Dedifferentiated amniotic fluid mesenchymal stem cell (primary cell): ENCODE data around the gene ZC3H13.

Experiments used
- DNase-seq: peaks from one replicate; pipeline ENCODE4 v3.0.0-alpha.2; 2016; ENCODE audit errors: extremely low spot score

Gene ZC3H13, protein sequence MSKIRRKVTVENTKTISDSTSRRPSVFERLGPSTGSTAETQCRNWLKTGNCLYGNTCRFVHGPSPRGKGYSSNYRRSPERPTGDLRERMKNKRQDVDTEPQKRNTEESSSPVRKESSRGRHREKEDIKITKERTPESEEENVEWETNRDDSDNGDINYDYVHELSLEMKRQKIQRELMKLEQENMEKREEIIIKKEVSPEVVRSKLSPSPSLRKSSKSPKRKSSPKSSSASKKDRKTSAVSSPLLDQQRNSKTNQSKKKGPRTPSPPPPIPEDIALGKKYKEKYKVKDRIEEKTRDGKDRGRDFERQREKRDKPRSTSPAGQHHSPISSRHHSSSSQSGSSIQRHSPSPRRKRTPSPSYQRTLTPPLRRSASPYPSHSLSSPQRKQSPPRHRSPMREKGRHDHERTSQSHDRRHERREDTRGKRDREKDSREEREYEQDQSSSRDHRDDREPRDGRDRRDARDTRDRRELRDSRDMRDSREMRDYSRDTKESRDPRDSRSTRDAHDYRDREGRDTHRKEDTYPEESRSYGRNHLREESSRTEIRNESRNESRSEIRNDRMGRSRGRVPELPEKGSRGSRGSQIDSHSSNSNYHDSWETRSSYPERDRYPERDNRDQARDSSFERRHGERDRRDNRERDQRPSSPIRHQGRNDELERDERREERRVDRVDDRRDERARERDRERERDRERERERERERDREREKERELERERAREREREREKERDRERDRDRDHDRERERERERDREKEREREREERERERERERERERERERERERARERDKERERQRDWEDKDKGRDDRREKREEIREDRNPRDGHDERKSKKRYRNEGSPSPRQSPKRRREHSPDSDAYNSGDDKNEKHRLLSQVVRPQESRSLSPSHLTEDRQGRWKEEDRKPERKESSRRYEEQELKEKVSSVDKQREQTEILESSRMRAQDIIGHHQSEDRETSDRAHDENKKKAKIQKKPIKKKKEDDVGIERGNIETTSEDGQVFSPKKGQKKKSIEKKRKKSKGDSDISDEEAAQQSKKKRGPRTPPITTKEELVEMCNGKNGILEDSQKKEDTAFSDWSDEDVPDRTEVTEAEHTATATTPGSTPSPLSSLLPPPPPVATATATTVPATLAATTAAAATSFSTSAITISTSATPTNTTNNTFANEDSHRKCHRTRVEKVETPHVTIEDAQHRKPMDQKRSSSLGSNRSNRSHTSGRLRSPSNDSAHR (N-terminal part only)

DNA sequence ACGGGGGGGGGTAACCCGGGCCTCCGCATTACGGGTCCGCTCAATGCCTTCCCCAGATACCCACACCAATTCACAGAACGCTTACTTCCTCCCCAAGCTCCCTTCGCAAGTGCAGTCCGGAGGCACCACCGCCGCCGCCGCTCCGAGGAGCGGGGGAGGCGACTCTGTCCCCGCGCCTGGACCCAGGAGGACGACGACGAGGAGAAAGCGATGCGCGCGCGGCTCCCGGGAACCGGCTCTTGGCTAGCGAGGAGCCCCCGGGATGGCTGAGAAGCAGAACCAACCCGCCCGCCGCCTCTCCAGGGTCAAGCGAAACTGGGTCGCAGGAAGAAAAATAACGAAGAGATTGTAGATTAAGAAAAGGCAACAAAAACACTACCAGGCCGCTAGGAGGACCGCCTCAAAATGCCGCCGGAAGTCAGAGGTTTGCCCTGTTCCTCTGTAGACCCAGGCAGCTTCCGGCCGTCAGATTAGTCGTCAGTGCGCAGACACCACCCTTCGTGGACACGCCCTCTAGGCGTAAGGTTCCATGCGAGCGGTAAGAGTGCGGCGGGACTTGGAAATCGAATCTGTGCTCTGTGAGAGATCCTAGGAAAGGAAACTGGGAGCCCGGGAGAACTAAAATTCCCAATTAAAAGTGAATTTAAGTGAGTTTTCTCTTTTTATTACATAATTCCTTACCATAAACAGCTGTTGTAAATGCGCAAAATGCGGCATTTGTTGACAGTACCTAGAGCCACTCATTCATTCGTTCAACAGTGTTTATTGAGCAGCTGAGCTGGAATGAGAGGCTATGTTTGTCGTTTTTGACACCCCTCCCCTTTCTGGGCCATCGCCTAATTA, at the start of gene ZC3H13:
ZC3H13 (minus strand) TSS at position 428 of the 843 bp plus-strand sequence. CDS start 7,239 bp downstream, outside the sequence.
- DNase-seq: peak; percentile 97

DNA sequence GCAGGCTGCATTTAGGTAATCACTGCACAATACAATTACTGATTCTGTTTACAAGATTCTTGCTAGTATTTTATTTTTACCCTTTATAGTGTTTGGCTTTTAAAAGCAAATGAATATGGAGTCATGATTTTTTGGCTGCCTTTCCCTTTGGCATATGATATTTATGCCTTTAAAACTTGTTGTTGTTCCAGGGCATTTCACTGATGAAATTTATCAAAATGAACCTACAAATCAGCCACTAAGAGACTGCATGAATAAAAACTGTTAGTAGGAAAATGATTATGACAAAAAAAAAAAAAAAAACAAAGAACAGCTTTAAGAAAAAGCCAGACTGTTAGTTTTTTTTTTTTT, 49.7 kb upstream of the ZC3H13 start:
- no peak for DNase-seq

DNA sequence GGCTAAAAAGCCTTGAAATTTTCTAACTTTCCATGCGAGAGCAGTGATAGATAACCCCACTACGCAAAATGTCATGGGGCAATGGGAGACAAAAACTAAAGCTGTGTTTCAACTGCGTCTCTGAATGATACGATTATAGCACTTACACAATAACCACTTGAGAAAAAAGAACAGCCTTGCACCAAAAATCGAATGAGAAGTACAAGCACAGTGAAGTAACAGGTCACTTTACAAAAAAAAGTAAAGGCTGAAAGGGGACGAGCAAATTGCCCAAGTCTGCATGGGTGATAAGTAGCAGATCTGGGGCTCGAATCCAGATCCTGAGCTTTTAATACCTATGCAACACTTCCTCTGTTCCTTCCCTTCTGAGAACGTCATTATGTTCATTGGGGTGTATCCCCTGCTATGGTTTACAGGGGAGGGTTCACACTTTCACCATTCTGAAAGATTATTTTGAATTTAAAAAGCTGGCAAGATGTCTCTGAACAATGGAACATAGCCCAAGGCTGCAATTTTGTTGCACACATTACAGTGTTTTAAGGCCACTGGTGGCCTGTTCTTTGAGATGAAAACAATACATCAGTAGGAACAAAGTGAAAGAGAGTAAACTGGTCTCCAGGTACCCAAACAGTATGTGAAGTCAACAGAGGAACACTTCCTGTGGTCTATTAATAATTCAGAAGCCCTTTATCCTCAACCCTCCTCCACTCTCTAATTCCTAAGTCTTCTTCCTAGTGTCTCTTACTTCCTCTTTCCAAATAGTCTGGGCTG, 49.1 kb upstream of the ZC3H13 start:
- no peak for DNase-seq

DNA sequence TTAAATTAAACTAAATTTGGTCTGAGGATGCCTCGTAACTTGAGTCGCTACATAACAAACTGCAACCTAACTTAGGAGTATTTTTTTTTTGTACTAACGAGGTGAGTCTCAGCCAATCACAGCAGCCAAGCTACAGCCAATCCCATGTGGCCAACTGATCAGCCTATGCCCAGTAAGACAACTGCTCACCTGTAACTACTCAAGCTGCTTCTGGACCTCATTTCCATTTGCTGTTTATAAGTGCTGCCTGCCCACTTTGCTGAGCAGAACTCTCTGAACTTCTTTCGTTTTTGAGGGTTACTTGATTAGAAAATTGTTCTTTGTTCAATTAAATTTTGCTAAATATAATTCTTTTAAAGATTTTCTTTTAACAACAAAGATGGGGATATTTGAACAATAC, 48.5 kb upstream of the ZC3H13 start:
- no peak for DNase-seq

DNA sequence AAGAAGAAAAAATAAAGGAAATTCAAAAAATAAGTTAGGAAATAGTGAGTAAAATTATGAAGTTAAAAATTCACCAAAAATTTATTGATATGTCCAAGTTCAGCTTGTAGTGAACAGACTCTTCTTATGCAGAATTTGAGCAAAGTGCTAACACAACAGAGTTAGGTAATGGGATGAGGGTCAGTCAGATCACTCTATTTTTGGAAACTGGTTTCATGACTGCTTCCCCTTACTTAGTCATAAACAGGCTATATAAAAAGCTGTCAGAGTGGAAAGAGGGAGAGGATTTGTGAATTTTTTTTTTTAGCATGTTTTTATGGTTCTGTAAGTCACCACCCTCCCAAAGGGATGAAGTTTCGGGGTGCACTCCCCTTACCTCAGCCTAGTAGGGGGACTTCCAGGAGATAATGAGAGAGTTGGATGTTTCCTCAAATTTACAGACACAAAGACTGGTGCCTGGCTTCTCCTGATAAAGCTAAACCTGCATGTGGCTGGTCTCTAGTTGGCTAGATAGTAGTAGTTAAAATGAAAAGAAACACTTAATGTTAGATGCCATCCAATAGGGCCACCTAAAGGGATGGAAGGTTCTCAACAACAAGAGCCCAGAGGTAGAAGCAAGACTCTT, 47.8 kb upstream of the ZC3H13 start:
- no peak for DNase-seq

DNA sequence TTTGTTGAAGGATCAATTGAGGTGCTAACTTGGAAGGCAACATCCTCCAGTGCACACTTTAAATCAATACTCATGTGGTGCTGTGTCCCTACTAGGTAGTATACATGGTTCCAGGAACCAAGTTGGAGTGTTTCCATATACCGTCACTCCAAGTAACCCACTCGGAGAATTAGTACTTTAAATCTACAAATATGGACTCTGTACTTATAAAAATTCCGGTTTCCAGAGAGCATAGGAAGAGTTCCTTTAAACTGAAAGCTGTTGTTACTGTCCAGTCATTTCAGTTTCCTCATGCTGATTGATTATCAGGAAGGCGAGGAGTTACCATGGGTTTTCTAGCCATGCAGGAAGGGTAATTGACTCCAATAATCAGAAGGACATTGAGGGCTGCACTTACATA, 45.1 kb upstream of the ZC3H13 start:
- no peak for DNase-seq

DNA sequence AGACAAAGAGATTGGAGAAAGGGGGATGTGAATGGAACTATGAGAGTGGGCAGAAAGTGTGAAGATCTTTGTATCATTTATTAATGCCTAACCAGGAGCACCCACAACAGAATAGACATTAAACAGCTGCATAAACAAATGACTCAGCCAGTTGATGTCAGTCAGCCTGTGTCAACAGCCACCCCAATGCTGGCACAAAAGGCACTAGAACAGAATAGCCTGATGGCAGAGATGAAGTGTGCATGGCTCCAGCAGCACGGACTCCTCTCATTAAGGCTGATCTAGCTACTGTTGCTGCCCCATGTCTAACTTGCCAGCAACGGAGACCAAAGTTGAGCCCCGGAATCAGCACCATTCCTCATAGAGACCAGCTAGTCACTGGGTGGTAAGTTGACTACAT, 44.5 kb upstream of the ZC3H13 start:
- no peak for DNase-seq

DNA sequence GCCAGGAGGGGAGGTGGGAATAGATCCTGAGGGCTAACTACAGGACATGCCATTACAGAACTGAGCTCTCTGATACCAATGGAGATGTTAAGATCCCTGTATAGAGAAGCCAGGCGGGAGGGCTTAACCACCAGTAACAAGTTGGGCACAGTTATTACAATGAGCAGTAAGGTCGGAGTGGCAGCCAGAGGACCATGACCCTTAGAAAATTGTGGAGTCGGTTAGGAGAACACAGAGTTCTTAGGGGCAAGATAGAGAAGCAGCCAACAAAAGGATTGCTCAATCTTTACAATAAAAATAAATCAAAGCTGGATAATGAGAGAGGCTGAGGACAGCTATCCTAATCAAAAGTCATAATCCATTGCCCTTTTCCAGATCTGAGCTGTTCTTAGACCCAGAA, 41.9 kb upstream of the ZC3H13 start:
- DNase-seq: no peak

DNA sequence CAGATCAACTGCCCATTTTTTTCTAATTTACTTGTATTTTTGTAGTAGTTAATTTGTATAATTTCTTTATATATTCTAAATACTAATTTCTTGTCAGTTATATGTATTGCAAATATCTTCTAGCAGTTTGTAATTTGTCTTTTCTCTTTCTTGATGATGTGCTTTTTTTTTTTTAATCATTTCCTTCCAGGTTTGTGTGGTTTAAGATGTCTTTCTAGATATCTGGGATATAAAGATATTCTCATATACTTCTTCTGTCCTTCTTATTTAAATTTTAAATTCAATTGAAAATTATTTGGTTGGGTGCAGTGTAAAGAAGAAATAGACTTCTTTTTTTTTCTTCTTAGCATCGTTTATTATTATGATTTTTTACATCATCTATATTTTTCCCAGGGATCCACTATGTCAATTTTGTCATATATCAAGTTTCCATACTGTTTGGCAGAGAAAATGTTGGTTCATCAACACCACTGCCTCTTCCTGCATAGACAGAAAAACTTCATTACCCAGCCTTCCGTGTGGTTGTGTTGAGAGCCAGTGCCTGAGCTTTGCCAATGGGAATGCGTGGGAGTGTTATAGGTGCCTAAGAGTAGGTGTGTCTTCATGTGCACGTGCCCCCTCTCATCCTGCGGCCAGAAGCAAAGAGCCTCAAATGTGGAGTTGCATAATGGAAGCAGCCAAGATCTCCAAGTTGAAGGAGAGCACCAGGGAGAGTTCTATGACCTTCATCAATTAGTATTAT, 36.4 kb upstream of the ZC3H13 start:
- DNase-seq: no peak

DNA sequence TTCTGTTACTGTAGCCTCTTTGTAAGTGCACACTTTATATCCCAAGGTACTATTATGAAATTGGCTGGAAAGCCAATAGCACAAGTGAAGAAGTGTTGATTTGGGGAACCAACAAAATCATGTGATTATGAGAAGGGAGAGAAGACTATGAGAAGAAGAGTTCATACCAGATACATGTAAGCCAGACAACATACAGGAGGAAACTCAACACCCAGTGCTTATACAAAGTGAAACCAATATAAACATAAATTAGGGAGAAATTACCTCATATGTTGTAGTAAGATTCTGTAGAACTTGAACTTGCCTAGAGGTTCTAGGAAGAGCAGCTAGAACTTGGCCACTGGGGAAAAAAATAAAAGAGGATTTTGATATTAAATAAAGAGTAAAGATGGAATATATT, 34.9 kb upstream of the ZC3H13 start:
- DNase-seq: no peak

DNA sequence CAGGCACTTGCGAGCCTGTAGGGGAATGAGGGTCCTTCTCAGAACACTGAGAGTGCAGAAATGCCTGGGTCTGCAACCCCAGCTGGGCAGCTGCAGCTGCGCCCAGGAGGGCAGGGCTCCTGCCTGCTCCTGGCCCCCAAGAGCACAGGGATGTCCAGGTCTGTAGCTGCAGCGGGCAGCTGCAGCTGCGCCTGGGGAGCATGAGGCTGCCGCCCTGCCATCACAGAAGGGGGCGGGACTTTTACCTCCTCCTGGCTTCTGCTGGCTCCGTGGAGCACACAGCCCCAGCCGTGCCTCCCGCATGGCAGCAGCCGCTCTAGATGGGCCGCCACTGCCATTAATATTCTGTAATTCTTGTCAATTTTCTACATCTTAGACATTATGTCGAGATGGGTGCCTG, 34.4 kb upstream of the ZC3H13 start:
- DNase-seq: no peak

DNA sequence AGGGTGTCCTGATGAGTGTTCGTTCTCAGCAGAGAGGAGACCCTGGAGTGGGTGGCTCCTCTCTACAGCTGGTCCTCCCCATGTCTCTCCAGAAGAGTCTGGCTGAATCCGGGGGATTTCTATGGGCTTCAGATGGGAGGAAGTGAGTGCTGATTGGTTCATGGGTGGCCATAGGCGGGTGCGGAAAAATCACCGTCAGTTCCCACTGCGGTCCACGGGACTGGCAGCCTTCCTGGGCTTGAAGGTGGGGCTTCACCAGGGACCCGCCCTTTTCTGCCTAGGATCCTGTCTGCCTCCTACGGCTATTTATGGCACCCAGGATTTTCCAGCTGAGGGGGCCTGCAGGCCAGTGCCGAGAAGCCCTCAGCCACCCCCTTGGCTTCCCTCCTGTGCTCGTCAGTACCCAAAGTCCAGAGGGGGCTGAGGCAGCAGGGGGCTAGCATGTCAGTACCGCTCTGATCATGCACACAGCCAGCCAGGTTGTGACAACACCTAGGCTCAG, 33.9 kb upstream of the ZC3H13 start:
- DNase-seq: no peak

DNA sequence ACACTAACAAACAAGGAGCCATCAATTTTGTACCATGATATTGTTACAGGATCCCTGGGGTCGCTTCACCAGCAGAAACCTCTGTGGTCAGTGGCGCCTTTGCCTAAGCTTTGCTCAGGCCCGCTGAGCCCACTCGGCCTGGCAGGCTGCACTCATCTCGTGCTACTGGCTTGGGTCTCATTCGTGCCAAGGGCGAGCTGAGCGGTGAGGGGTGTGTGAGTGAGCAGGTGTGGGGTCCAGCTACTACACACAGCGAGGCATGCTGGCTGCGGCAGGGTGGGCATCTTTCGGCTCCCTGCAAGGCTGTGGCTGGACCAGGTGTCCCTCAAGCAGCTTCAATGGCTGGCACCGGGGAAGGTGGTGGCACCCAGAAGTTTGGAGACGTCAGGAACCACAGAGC, 33.2 kb upstream of the ZC3H13 start:
- DNase-seq: no peak

DNA sequence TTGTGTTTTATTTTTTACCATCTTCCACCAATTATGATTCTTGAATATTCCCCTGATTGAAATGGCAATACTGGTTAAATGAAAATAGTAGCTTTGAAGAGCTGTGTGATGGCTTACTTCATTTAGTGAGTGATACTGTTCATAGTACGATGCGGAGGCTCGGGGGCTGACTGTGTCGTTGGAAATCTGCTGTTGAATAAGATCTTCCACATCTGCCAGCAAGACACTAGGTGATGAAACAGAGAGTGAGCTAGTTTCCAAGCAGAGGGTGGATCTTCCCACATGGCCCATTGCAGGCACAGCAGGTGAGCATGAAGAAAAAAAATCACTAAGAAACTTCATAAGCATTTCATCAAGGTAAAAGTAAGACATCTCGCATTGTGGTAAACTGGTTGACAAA, 29.8 kb upstream of the ZC3H13 start:
- no peak for DNase-seq

DNA sequence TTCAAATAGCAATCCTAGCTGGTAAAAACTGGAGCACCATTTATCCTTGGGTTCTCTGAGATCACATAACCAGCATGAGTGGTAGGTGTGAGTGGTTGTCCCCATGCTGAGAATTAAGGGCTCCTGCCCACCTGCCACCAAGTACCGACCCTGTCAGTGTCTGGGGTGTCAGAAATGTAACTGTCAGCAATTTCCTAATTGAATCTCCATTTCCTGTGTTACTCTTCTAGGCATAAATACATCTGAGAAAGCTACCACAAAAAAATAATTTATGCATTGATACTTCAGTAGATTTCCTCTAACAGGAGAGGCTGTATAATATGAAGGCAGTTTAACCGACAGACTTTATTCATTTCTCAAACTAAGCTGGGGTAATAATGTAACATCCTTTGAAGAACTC, 27.2 kb upstream of the ZC3H13 start:
- DNase-seq: no peak

DNA sequence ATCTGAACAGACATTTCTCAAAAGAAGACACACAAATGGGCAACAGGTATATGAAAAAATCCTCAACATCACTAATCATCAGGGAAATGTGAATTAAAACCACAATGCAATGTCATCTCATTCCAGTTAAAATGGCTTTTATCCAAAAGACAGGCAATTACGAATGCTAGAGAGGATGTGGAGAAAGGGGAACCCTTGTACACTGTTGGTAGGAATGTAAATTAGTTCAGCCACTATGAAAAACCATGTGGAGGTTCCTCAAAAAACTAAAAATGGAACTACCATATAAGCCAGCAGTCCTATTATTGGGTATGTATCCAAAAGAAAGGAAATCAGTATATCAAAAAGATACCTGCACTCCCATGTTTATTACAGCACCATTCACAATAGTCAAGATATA, 24.7 kb upstream of the ZC3H13 start:
- no peak for DNase-seq

DNA sequence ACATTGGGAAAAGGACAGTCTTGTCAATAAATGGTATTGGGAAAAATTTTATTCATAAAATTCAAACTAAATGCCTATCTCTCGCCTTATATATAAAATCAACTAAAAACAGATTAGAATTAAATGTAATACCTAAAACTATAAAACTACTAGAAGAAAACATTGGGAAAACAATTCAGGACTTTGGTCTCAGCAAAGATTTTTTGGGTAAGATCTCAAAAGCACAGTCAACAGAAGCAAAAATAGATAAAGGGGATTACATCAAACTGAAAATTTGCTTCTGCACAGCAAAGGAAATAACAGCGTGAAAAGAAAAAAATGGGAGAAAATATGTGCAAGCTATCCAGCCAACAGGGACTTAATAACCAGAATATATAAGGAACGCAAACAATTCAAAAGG, 24.3 kb upstream of the ZC3H13 start:
- DNase-seq: no peak

DNA sequence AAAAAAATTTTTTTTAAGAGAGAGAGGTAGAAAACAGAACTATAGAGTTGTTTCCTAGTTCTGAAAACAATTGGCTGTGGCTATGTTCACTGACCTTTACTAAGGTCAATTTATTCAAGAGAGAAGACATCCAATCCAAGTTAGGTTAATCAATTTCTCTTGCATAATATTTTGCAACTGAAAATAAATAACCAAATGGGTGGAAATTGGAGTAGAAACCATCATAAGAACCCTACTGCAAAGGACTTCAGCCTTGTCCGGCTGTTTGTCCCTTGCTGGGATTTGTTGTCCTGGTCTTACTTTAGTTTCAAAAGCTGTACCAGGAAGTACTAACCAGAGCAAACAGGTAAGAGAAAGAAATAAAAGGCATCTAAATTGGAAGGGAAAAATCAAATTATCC, 23.3 kb upstream of the ZC3H13 start:
- DNase-seq: no peak

DNA sequence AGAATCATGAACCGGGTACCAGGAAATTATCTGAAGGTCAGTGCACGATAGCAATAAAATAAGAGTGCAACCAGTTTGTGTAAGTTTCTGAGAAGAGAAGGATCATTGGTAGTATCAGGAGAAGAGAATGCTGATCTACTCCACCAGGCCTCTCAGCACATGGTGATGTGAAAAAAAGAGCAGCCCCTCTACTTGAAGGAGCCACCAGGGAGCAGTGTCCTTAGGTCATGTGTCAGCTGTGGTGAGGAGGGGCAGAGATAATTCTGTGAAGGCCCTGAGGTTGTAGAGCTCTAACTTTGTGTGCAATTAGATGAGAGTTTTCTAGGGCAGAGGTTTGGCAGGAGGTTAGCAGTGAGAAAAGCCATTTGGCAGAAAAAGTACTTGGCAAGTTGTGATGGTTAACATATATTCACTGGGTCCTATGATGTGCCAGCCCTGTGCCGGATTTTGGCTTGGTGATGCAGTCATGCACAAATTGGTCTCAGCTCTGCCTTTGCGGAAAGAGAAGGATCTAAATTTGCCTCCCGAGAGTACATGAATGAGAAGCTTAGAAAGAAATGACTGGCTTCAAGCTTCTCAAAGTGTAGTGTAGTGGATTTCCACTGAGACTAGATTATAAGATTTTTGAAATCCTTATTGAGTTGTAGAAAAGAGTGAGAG, 19.2 kb upstream of the ZC3H13 start:
- no peak for DNase-seq
